Loucy (cell line): Measurements from ENCODE around the gene ASCC2.

ENCODE experiments used
- CTCF ChIP-seq: fragments of 200-600 bp; sonication (generic); conservative IDR thresholded peaks from 2 replicates; pipeline ENCODE4 v1.5.1; 2014; ENCODE audit warnings: mild to moderate bottlenecking, antibody characterized with exemption, low read length
- EZH2phosphoT487 ChIP-seq: fragments of 200-600 bp; IDR thresholded peaks from 2 replicates; pipeline ENCODE4 v1.6.1; 2018; ENCODE audit warnings: antibody characterized with exemption, mild to moderate bottlenecking, moderate library complexity, borderline replicate concordance

- TF ChIP-seq CTCF (no peak), EZH2phosphoT487 (no peak)
Observed at GRCh38 chr22:29813563-29813962, 24.5 kb downstream of the ASCC2 start.
